HG03342 (cell line): ENCODE data around the gene PISD.
"Not testable (repeated sequence)": the region's sequence is repeated elsewhere in the genome, so short reads cannot be mapped to it uniquely, and the experiment has no call there.

Source experiments
- ATAC-seq: cut with Tn5 transposase; IDR thresholded peaks from one replicate; pipeline ENCODE4 v1.9.1; 2021; ENCODE audit warnings: mild to moderate bottlenecking, moderate library complexity; ENCODE audit not compliant: unreplicated experiment

PISD gene

GRCh38 chr22:31661851-31662667 is at the start of gene PISD:
PISD (minus strand) TSS chr22:31662215; CDS start chr22:31662208, 7 bp downstream.
- peak; percentile 73 for ATAC-seq

DNA sequence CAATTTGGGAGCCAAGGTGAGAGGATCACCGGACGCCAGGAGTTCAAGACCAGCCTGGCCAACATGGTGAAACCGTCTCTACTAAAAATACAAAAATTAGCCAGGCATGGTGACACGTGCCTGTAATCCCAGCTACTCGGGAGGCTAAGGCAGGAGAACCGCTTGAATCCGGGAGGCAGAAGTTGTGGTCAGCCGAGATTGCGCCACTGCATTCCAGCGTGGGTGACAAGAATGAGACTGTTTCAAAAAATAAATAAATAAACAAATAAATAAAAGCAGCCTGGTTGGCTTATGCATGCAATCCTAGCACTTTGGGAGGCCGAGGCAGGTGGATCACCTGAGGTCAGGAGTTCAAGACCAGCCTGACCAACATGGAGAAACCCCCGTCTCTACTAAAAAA is 49.2 kb upstream of the PISD start:
- ATAC-seq = not testable (repeated sequence)

- no peak for ATAC-seq
Measured at GRCh38 chr22:31707519-31707918, 45.5 kb upstream of the PISD start.

DNA sequence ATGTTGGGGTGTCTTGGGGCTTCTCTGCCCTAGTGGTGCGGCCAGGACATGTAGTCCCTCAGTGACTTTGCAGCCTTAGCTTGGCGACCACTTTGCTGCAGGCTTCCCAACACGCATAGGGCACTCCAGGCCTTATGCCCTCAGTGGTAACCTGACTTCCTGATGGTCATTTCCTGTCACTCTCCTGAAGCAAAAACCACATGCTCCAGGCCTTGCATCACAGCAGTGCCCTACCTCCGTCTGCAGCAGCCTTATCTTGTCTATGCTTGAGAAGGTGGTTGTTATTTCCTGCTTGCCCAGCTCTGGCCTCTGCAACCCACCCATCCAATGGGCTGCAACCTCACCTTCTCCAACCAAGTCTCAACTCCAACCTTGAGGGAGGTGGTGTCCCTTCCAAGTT is 33.4 kb upstream of the PISD start:
- ATAC-seq = no peak

- ATAC-seq = not testable (repeated sequence)
Measured at GRCh38 chr22:31694046-31694445, 32.0 kb upstream of the PISD start.

DNA sequence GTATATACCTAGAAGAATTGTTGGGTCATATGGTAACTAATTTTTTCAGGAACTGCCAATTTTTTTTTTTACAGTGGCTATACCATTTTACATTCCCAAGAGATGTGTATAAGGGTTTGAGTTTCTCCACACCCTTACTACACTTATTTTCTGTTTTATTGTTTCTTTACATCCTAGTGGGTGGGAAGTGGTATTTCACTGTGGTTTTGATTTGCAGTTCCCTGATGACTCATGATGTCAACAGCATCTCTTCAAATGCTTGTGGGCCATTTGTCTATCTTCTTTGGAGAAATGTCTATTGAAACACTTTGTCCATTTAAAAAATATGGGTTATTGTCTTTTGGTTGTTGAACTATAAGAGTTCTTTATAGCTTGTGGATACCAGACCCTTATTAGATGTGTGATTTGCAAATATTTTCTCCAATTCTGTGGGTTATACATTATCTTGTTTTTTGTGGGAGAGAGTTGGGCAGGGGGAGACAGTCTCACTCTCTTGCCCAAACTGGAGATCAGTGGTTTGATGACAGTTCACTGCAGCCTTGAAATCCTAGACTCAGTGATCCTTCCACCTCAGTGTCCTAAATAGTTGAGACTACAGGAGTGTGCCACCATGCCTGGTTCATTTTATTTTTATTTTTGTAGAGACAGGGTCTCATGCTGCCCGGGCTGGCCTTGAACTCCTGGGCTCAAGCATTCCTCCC is 30.3 kb upstream of the PISD start:
- no peak for ATAC-seq

GRCh38 chr22:31691408-31691807 is 29.4 kb upstream of the PISD start:
- no peak for ATAC-seq

DNA sequence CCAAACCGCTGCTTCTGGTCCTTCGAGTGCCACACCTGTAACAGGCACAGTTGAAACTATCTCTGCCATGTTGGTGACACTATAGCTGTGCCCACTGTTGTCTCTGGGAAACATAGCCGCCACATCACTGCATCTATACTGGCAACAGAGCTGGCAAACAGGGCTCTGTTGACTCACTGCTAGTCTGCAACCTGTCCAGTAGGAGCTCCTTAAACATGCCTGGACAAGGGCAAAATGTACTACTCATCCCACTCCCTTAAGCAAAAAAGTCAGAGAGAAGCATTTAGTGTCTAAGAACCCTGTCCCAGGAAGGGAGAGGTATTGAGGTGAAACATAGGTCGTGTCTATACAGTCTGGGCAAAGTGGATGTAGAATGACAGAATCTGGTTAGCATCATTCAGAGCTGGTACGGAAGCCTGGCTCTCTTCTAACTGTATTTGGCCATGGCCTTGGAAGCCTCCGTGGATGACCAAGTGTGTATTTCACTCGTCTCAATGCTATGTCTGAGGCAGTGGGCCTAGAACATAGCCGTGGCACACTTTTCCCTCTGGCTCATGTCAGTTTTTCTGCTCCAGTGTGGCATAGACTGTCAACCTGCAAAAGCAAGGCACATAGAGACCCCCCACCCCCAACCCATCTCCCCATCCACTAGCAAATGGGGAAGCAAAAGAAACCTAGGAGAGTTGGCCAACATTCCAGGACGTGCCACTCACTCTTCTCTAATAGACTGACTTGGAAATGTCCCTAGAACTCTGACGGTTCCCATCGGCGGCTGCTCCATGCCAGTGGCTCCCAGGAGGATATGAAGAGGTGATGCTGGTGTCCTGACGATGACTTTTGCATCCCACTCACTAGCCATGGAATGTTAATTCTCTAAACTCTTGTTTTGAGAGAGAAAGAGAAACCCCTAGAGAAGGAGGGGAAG is 21.4 kb upstream of the PISD start:
- ATAC-seq = no peak

GRCh38 chr22:31682751-31683150 is 20.7 kb upstream of the PISD start:
- ATAC-seq = no peak

GRCh38 chr22:31681349-31682345 is 19.6 kb upstream of the PISD start:
- ATAC-seq = no peak

GRCh38 chr22:31680861-31681341 is 18.9 kb upstream of the PISD start:
- no peak for ATAC-seq

DNA sequence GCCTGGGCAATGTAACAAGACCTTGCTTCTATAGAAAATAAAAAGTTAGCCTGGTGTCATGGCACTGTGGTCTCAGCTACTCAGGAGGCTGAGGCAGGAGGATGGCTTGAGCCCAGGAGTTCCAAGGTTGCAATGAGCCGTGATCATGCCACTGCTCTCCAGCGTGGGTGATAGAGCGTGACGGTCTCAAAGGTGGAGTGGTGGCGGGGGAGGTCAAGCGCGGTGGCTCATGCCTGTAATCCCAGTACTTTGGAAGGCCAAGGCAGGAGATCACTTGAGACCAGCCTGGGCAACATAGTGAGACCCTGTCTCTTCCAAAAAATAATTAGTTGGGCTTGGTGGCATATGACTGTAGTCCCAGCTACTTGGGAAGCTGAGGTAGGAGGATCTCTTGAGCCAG is 16.7 kb upstream of the PISD start:
- ATAC-seq = no peak

DNA sequence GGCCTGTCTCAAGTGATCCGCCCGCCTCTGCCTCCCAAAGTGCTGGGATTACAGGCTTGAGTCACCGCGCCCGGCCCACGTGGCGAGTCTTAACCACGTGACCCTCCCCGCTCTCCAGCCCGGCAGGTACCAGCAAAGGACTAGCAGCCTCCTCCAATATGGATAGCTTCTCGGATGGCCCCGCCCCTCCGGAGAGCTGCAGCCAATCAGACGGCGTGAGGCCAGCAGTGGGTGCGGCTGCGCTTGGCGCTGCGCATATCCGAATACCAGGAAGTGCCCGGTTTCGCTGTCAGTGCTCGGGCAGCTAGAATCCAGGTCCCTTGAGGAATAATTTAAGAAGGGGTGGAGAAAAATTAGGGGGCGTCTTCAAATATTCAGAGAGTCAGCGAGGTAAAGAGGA is 14.7 kb upstream of the PISD start:
- ATAC-seq = peak; percentile 95

DNA sequence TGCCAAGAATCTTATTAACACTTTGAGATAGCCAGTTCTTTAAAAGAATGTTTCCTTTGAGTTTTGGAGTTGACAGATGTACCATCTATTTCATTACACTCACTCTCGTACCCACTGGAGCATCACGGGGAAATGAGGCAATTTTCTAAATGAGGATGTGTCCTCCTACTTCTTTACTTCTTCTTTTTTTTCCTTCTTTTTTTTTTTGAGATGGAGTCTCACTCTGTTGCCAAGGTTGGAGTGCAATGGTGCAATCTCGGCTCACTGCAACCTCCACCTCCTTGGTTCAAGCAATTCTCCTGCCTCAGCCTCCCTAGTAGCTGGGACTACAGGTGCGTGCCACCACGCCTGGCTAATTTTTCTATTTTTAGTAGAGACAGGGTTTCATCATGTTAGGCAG is 12.2 kb upstream of the PISD start:
- ATAC-seq = not testable (repeated sequence)

GRCh38 chr22:31668849-31669248 is 6.8 kb upstream of the PISD start:
- not testable (repeated sequence) for ATAC-seq

DNA sequence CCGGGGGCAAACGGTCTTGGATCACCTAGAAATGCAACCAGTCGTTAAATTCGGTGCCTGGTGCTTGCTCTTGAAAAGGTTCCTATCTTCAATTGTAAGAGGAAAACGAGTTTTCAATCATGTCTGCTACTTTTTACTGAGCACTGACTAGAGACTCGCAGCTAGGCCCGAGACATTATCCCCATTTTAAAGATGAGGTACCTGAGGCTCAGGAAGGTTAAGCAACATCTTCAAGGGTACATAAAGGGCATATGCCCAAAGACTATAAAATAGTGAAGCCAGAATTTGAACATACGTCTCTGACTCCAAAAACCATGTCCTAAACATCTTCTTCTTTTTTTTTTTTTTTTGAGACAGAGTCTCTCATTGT is 638 bp upstream of the PISD start:
- no peak for ATAC-seq

DNA sequence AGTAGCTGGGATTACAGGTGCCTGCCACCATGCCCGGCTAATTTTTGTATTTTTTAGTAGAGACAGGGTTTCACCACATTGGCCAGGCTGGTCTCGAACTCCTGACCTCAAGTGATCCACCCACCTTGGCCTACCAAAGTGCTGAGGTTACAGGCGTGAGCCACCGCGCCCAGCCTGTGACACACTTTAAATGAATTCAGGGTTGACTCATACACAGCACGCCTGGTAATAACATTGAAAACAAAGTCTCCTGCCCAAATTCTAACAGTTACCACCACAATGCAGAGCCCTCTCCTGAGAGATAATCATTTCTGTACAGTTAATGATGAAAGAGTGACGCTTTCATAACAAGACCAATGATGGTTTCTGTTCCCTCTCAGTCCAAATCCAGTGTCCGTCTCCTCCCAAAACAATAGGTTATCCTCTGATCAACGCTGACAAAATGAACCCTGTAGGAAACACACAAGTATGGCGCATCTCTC is 1.1 kb downstream of the PISD start:
- not testable (repeated sequence) for ATAC-seq

GRCh38 chr22:31659246-31659645 is 2.8 kb downstream of the PISD start:
- ATAC-seq = no peak

DNA sequence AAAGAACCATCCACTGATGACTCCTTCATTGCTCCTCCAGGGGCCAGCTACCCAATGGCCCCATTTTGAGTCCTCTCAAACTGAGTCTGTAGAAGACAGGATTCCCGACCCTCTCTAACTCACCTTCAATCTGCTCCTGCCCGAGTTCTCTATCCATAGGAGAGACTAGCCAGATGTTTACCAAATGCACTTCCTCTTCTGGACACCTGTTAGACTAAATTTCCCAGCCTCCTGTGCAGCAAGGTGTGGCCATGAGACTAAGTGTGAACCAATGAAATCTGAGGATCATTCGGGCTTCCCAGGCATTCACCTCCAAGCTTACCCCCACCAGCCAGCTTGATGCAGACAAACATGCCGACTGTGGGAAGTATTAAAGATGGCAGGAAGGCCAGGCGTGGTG is 7.6 kb downstream of the PISD start:
- no peak for ATAC-seq

DNA sequence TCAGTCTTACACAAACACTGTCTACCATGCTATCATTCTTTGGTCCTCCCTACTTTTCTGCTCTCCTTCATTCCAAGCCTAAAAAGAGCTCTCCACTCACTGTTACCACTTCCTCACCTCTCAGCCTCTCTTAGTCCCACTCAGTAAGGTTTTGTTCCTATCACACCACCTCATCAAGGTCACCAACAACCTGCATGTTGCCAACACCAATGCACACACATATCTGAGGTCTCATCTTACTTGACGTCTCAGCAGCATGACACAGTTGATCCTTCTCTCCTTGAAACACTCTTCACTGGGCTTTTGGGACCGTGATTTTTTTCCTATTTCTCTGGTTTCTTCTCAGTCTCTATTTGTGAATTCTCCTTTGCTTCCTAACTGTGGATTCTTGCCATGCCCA is 8.1 kb downstream of the PISD start:
- no peak for ATAC-seq
